Nephron progenitor cell (in vitro differentiated cells): Measurements from ENCODE around the gene LAMA2.

ENCODE experiments used
- DNase-seq: peaks from one replicate; pipeline ENCODE4 v3.0.0; 2021
- H3K27ac Mint-ChIP-seq: 2 replicates; pipeline ENCODE4 v1.8.0; 2021; ENCODE audit warnings: mild to moderate bottlenecking, moderate library complexity, mixed read lengths
- H3K27me3 Mint-ChIP-seq: 2 replicates; pipeline ENCODE4 v1.8.0; 2021; ENCODE audit warnings: mild to moderate bottlenecking, low read depth, mixed read lengths; ENCODE audit not compliant: poor library complexity
- H3K36me3 Mint-ChIP-seq: 2 replicates; pipeline ENCODE4 v1.8.0; 2021; ENCODE audit warnings: low read depth, mixed read lengths
- H3K4me1 Mint-ChIP-seq: 2 replicates; pipeline ENCODE4 v1.8.0; 2021; ENCODE audit warnings: mixed read lengths
- H3K4me3 Mint-ChIP-seq: 2 replicates; pipeline ENCODE4 v1.8.0; 2021; ENCODE audit warnings: mild to moderate bottlenecking, moderate library complexity, mixed read lengths
- H3K9me3 Mint-ChIP-seq: 2 replicates; pipeline ENCODE4 v1.8.0; 2021; ENCODE audit warnings: mild to moderate bottlenecking, moderate library complexity, mixed read lengths
- TF ChIP-seq, protein P1 (sequence below): fragments of 200-600 bp; sonication (generic); IDR thresholded peaks from 2 replicates; pipeline ENCODE4 v1.5.0; 2021; ENCODE audit warnings: antibody characterized with exemption

Gene LAMA2

DNA sequence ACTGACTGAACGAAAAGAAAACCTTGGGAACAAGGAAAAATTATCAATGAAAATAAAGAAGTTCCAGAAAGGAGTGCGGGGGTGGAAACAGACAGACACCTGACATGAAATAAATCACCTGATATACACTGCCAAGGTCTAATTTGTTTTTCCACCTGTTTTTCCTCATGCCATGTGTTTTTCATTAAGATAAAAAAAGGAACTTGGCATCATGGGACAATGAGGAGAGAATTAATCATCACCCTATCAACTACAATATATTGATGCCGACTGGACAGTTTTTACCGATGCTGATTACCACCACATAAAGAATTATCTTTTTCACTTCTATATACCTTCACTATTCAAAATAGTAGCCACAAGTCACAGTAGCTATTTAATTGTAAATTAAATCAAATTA is 593.9 kb downstream of the LAMA2 start:
- TF ChIP-seq, protein P1, sequence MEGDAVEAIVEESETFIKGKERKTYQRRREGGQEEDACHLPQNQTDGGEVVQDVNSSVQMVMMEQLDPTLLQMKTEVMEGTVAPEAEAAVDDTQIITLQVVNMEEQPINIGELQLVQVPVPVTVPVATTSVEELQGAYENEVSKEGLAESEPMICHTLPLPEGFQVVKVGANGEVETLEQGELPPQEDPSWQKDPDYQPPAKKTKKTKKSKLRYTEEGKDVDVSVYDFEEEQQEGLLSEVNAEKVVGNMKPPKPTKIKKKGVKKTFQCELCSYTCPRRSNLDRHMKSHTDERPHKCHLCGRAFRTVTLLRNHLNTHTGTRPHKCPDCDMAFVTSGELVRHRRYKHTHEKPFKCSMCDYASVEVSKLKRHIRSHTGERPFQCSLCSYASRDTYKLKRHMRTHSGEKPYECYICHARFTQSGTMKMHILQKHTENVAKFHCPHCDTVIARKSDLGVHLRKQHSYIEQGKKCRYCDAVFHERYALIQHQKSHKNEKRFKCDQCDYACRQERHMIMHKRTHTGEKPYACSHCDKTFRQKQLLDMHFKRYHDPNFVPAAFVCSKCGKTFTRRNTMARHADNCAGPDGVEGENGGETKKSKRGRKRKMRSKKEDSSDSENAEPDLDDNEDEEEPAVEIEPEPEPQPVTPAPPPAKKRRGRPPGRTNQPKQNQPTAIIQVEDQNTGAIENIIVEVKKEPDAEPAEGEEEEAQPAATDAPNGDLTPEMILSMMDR: no peak
- no peak overlapping the region for H3K4me3 Mint-ChIP-seq
- no peaks in the 10 kb centered on the region for H3K27me3 Mint-ChIP-seq
- no peak overlapping the region for H3K27ac Mint-ChIP-seq
- DNase-seq: no peak
- H3K36me3 Mint-ChIP-seq: no peaks in the 10 kb centered on the region
- peaks cover 10% of the 10 kb centered on the region for H3K4me1 Mint-ChIP-seq
- no peaks in the 10 kb centered on the region for H3K9me3 Mint-ChIP-seq

DNA sequence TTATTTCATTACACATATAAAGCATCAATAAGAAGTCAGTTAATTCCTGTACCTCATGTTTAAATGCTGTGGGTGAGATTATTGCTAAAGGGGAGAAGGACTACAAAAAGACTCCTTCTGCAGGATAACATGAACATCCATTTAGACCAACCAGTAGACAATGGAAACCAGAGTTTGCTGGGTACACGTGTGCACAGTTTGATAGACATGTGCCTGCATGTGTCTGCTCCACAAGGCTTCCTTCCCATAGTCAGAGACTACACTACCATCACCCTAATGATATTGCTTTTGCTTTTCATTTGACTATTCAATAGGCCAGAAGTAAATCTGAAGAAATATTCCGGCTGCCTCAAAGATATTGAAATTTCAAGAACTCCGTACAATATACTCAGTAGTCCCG is 595.4 kb downstream of the LAMA2 start:
- Mint-ChIP-seq H3K4me1 (peaks cover 10% of the 10 kb centered on the region), H3K27ac (no peak overlapping the region)

DNA sequence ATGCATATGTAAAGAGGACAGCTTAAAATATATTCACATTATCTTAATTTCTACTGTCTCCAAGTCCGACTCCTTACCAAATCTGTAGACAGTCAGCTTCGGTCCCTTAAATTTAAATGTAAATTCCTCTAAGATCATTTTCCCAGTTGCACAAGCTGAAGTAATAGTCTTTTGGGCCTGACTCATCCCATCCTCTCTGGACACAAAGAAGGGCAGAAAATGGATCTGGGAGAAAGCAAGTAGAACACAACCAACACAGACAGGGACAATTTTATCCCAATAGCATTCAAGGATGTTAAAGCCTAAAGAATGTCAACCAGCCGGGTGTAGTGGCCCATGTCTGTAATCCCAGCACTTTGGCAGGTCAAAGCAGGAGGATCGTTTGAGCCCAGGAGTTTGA is 598.8 kb downstream of the LAMA2 start:
- Mint-ChIP-seq H3K9me3 (no peaks in the 10 kb centered on the region), H3K4me3 (no peak overlapping the region), H3K4me1 (no peaks in the 10 kb centered on the region), H3K27me3 (no peaks in the 10 kb centered on the region), H3K36me3 (no peaks in the 10 kb centered on the region), H3K27ac (no peak overlapping the region)
- TF ChIP-seq, protein P1: no peak
- DNase-seq: no peak

More for the DNA sequence above, 595.4 kb downstream of the LAMA2 start:
- Mint-ChIP-seq H3K36me3 (no peaks in the 10 kb centered on the region), H3K27me3 (no peaks in the 10 kb centered on the region), H3K4me3 (no peak overlapping the region), H3K9me3 (no peaks in the 10 kb centered on the region)
- DNase-seq: no peak
- TF ChIP-seq, protein P1: no peak

DNA sequence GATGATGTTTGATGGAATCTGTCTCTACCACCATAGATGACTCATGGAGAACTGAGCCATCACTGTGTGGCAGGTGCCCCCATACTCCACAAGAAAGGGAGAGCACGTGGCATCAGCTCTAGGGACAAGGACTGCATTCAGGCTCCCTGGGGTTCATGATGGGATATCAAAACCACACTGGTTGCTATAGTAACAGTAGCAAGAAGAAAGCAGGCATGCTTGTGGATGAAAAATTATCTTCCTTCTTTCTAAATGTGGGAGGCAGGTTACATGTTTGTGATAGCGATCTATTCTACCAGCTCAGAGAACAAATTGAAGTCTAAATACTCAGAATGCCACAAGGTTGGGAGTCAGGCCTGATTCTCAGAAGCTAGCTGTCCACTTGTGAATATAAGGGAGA is 602.8 kb downstream of the LAMA2 start:
- Mint-ChIP-seq H3K27me3 (no peaks in the 10 kb centered on the region), H3K27ac (no peak overlapping the region), H3K4me3 (no peak overlapping the region)

DNA sequence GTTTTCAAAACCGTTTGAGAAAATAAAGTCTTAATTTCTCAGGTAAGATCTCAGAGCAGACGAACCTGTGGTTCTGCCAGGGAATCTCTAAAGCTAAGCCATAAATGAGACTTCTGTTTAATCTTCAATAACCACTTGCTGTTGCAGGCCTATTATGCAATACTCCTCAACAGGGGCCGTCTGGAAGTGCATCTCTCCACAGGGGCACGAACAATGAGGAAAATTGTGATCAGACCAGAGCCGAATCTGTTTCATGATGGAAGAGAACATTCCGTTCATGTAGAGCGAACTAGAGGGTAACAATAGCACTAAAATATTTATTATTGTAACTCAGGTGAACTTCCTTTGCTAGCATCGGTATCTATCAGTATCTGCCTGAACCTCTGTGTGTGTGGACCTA is 603.4 kb downstream of the LAMA2 start:
- Mint-ChIP-seq H3K9me3 (no peaks in the 10 kb centered on the region), H3K4me1 (peaks cover 21% of the 10 kb centered on the region), H3K27ac (no peak overlapping the region), H3K27me3 (no peaks in the 10 kb centered on the region), H3K36me3 (no peaks in the 10 kb centered on the region), H3K4me3 (no peak overlapping the region)
- TF ChIP-seq, protein P1: no peak
- DNase-seq: no peak

More for the DNA sequence above, 602.8 kb downstream of the LAMA2 start:
- TF ChIP-seq, protein P1: no peak
- Mint-ChIP-seq H3K4me1 (peaks cover 15% of the 10 kb centered on the region), H3K36me3 (no peaks in the 10 kb centered on the region), H3K9me3 (no peaks in the 10 kb centered on the region)
- no peak for DNase-seq

DNA sequence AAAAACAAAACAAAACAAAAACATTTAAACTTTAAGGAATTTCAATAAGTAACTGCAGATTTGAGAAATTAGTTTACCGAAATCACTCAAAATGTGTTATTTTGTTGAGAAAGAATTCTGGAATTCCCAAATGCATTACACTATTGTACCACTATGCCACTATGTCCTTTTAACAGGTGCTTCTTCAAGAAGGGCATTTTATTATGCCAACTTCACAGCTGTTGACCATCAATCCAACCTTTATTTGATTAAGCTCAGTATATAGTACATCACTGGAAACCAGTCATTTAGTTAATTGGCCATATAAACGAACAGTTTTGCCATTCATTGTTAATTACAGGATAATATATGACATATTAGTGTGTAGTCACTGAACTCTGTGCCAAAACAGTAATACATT is 605.4 kb downstream of the LAMA2 start:
- Mint-ChIP-seq H3K4me1 (peaks cover 24% of the 10 kb centered on the region), H3K36me3 (no peaks in the 10 kb centered on the region), H3K9me3 (no peaks in the 10 kb centered on the region), H3K27me3 (peaks cover 5% of the 10 kb centered on the region), H3K4me3 (no peak overlapping the region), H3K27ac (no peak overlapping the region)
- TF ChIP-seq, protein P1: no peak
- no peak for DNase-seq
